ENCODE results near the gene ACOX3.

DNA sequence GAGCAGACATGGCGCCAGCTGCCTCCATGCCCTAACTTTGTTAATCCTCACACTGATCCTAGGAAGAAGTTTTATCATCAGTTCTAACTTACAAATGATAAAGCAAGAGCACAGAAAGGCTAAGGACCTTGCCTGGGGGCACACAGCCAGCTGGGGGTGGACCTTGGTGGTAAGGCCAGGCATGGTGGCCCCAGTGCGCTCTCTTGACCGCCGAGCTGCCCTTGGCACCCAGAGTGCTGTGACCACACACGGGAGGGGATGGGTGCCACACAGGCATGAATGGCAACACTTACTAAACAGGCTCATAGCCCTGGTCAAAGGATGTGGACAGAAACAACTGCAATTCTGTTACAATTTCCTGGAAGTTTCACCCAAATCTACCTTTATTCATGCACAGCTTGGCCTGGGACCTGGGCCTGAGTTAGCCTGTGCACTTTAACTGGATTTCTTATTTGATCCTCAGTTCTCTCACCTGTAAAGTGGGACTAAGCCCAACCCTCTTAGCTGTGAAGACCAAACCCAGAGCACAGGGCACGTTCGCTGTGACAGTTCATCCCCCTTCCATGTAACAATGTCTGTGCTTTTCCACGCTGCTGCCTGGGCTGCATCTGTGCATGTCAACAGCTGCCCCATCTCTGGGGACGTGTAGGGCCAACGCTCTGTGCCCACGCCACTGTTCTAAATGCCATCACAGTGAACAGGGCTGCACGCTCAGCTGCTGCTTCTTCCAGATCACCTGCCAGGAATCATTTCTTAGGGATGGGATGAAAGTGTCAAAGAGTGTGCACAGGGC, 44.8 kb downstream of the ACOX3 start:
- TF ChIP-seq, protein P1, sequence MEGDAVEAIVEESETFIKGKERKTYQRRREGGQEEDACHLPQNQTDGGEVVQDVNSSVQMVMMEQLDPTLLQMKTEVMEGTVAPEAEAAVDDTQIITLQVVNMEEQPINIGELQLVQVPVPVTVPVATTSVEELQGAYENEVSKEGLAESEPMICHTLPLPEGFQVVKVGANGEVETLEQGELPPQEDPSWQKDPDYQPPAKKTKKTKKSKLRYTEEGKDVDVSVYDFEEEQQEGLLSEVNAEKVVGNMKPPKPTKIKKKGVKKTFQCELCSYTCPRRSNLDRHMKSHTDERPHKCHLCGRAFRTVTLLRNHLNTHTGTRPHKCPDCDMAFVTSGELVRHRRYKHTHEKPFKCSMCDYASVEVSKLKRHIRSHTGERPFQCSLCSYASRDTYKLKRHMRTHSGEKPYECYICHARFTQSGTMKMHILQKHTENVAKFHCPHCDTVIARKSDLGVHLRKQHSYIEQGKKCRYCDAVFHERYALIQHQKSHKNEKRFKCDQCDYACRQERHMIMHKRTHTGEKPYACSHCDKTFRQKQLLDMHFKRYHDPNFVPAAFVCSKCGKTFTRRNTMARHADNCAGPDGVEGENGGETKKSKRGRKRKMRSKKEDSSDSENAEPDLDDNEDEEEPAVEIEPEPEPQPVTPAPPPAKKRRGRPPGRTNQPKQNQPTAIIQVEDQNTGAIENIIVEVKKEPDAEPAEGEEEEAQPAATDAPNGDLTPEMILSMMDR (IDR thresholded peaks at IDR 0.05): no peak
- TF ChIP-seq POLR2AphosphoS5 (IDR thresholded peaks at IDR 0.05) (no peak), POLR2A (IDR thresholded peaks at IDR 0.05) (no peak)

Data from stomach (tissue), 4 donors.